ENCODE measurements around the gene COPB2. TPM values are rescaled to one million over a fixed set of nuclear protein-coding genes. Genes with fewer than 3 reads are reported as not detected.

The COPB2 gene
- total and polyA plus RNA-seq, 2 of the 8 experiments (the other 6 are each of a cell fraction or from before 2014, with no cell fraction given): 40.3 to 119 TPM

- no peak overlapping the region for H2BK20ac ChIP-seq (ENCODE audit: low read length)
- FAIRE-seq (no peak), DNase-seq (ENCODE audit: low read depth in 1 of 2, low spot score in 2 of 2) (no peak)
- no peaks in the 10 kb centered on the region for H4K20me1 ChIP-seq (replicated peaks in 1 of 2; ENCODE audit: control insufficient read depth in 1 of 2, insufficient read depth in 2 of 2, low read length in 2 of 2)
- H3K9me3 ChIP-seq (ENCODE audit: insufficient read depth in 2 of 2, low read depth in 1 of 2, low read length in 1 of 2): no peaks in the 10 kb centered on the region
- no peak overlapping the region for H2AFZ ChIP-seq (ENCODE audit: low read length)
- H2BK5ac ChIP-seq (ENCODE audit: low read depth, low read length): no peak overlapping the region
- H3K14ac ChIP-seq (ENCODE audit: insufficient read length): no peak overlapping the region
- H3K4me1 ChIP-seq (replicated peaks in 1 of 4; ENCODE audit: control insufficient read depth in 3 of 4, insufficient read depth in 4 of 4, low read length in 3 of 4): no peaks in the 10 kb centered on the region
- H3K56ac ChIP-seq (replicated peaks; ENCODE audit: insufficient read length, low read depth, low read length): no peak overlapping the region
- ChIA-PET POLR2A (ENCODE audit: partially characterized antibody) (no interaction called here), CTCF (ENCODE audit: partially characterized antibody) (interaction anchor here (1.3 kb wide), 1 partner anchor 15 kb away, joined by 3 read pairs; no protein-coding TSS in a partner anchor)
- WGBS, 2 experiments (ENCODE audit: extremely low coverage in 1 of 2, insufficient coverage in 1 of 2, insufficient read length in 1 of 2, insufficient replicate concordance in 2 of 2, low coverage in 1 of 2, low lambda C conversion rate in 2 of 2, missing lambda C conversion rate in 1 of 2): 72% methylated on average over 4 of the region's 4 CpGs; no CpG with 5 or more reads in 1 of the 2 experiments
- no peaks in the 10 kb centered on the region for H3K79me1 ChIP-seq (ENCODE audit: low read depth, low read length)
- H3K4me3 ChIP-seq (ENCODE audit: extremely low read depth in 1 of 4, insufficient read depth in 2 of 4, low read depth in 3 of 4, low read length in 4 of 4): no peak overlapping the region
- H2AK5ac ChIP-seq (ENCODE audit: low read depth, low read length): no peak overlapping the region
- no peak overlapping the region for H3K23ac ChIP-seq (ENCODE audit: insufficient read length)
- H3K23me2 ChIP-seq (ENCODE audit: low read depth, low read length): peaks cover under 1% of the 10 kb centered on the region
- no peak overlapping the region for H4K91ac ChIP-seq (replicated peaks; ENCODE audit: insufficient read length, low read length)
- no peak overlapping the region for H3K18ac ChIP-seq (ENCODE audit: extremely low read depth, low read length)
- H3K4ac ChIP-seq (replicated peaks; ENCODE audit: insufficient read length, low read depth, low read length): no peak overlapping the region
- no peak overlapping the region for H4K8ac ChIP-seq (ENCODE audit: extremely low read depth, insufficient read depth, low read length)
- H2BK15ac ChIP-seq (ENCODE audit: low read length): no peak overlapping the region
- H3K79me2 ChIP-seq (ENCODE audit: control insufficient read depth in 1 of 2, insufficient read depth in 2 of 2, low read length in 2 of 2): peaks cover 0 to 3% of the 10 kb centered on the region in 2 experiments; a peak in 2 of 4 replicates
- H3K9ac ChIP-seq (replicated peaks in 1 of 4; ENCODE audit: extremely low read depth in 1 of 4, low read depth in 3 of 4, low read length in 3 of 4): no peak overlapping the region
- H3K27me3 ChIP-seq (replicated peaks in 1 of 4; ENCODE audit: control insufficient read depth in 3 of 4, extremely low read depth in 1 of 4, insufficient read depth in 3 of 4, low read length in 3 of 4): peaks cover 0 to 23% (median 10%) of the 10 kb centered on the region in 4 experiments; a peak in 6 of 7 replicates
- H2BK120ac ChIP-seq (replicated peaks; ENCODE audit: low read depth, low read length): no peak overlapping the region
- no peak overlapping the region for H3K27ac ChIP-seq (ENCODE audit: low read depth, low read length)
- no peak overlapping the region for H3K4me2 ChIP-seq (ENCODE audit: insufficient read depth in 1 of 2, low read depth in 2 of 2, low read length in 2 of 2)
- H3K36me3 ChIP-seq (ENCODE audit: control insufficient read depth in 2 of 4, insufficient read depth in 4 of 4, low read length in 3 of 4): no peaks in the 10 kb centered on the region
- H4K5ac ChIP-seq (ENCODE audit: insufficient read length, low read depth, low read length): no peak overlapping the region
- no peak overlapping the region for H2BK12ac ChIP-seq (ENCODE audit: low read depth, low read length)
- TF ChIP-seq TBP (IDR thresholded peaks at IDR 0.05; ENCODE audit: low read depth, low read length): no peak
- TF ChIP-seq MAFK (IDR thresholded peaks at IDR 0.05; ENCODE audit: low read depth, low read length): no peak
- no peak for TF ChIP-seq ATF3 (IDR thresholded peaks at IDR 0.05; ENCODE audit: insufficient read depth, low read depth, low read length)
- TF ChIP-seq CBX5 (IDR thresholded peaks at IDR 0.05; ENCODE audit: low read depth, low read length): no peak
- TF ChIP-seq EZH2 (IDR thresholded peaks at IDR 0.05; ENCODE audit: low read depth, low read length, severe bottlenecking): no peak
- TF ChIP-seq CTCF (IDR thresholded peaks at IDR 0.05; ENCODE audit: control extremely low read depth in 1 of 3, insufficient read depth in 1 of 3, low read depth in 1 of 3, low read length in 3 of 3): no peak
- no peak for TF ChIP-seq HDAC6 (IDR thresholded peaks at IDR 0.05; ENCODE audit: low read depth, low read length)
- no peak for TF ChIP-seq YY1 (IDR thresholded peaks at IDR 0.05; ENCODE audit: low read depth, low read length)
- no peak for TF ChIP-seq RFX5 (IDR thresholded peaks at IDR 0.05; ENCODE audit: borderline replicate concordance, low read depth, low read length)
Measured at GRCh38 chr3:139339219-139339906, 50.1 kb downstream of the COPB2 start.

Data from H1 (cell line).